Cerebellar nuclear complex (tissue), 1 donor: ENCODE measurements around the gene GSTM4.

Source experiments
- DNase-seq, 2 experiments: peaks; one replicate each; lab custom pipeline; 2025; lab: John Stamatoyannopoulos, UW

The GSTM4 gene

DNA sequence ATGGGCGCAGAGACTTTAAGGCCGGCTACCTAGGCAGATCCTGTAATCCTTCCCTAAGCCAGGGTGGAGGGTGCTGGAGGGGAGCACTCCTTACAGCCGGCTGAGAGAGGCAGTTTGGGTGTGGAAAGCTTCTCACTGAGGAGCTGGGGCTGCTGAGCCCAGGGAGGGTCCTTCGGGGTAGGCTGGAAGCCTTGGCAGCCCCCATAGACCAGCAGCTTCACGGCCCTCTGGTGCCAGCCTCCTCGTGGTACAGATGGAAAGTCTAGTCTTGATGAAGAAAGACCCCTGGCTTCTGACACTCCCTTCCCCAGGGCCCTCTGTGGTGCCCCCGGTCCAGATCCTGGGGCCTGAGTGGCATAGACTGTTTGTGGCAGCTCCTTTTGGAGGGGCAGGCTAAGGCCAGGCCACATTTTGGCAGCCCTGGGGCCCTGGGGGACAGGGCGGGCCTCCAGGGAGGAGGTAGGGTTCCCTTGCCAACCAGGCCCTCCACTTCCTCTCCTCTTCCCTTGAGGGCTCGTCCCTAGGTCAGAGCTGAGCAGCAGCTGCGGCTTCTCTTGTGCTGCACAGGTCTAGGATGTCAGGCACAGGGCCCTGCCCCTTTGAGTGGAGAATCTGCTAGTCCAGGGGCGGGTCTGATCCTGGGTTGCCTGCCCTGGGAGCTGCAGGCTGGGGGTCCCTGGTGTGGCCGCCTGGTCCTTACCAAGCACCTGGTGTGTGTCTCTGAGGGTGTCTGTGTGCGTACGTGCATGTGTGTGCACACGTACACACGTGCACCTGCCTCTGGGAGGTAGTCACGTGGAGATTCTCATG, 31.5 kb upstream of the GSTM4 start:
- no peak for DNase-seq

DNA sequence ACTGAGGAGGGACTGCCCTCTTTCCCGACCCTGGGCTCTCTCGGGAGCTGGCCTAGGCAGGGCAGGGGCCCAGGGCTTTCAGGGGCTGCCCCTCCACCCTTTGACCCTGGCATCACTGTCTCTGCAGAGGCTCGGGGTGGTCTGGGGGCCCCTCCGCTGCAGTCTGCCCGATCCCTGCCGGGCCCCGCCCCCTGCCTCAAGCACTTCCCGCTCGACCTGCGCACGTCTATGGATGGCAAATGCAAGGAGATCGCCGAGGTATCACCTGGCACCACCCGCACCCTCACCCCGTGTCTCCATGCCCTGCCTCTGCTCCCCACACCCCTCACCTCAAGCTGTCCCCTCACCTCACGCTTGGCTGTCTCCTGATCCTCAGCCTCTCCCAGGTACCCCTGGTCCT, 30.7 kb upstream of the GSTM4 start:
- DNase-seq: no peak

DNA sequence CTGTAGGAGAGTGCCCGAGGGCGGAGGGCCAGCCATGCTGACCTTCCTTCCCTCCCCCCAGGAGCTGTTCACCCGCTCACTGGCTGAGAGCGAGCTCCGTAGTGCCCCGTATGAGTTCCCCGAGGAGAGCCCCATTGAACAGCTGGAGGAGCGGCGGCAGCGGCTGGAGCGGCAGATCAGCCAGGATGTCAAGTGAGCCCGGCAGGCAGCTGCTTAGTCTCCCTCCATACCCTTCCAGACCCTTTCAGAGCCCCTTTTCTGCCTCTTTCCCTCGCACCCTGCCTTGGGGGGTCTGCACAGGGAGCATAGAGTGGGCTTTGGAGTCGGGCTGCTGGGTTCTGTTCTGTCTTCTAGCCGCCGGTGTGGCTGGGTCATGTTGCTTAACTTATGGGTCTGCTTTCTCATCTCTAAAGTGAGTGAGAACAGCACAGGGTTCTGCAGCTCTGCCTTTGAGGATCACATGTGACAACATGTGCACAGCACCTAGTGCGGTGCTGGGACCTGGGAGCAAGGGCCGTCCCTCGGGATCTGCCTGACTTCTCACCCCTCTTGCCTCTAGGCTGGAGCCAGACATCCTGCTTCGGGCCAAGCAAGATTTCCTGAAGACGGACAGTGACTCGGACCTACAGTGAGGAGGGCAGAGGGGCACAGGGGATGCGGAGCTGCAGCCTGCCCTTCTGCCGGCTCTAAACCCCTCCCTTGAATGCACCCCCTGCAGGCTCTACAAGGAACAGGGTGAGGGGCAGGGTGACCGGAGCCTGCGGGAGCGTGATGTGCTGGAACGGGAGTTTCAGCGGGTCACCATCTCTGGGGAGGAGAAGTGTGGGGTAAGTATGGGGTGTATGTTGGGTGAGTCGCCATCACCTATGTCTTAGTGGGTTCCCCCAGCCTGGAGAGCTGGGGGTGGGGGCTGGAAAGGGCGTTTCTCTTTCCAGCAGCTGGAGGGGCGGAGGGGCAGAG, 30.0 kb upstream of the GSTM4 start:
- no peak for DNase-seq

DNA sequence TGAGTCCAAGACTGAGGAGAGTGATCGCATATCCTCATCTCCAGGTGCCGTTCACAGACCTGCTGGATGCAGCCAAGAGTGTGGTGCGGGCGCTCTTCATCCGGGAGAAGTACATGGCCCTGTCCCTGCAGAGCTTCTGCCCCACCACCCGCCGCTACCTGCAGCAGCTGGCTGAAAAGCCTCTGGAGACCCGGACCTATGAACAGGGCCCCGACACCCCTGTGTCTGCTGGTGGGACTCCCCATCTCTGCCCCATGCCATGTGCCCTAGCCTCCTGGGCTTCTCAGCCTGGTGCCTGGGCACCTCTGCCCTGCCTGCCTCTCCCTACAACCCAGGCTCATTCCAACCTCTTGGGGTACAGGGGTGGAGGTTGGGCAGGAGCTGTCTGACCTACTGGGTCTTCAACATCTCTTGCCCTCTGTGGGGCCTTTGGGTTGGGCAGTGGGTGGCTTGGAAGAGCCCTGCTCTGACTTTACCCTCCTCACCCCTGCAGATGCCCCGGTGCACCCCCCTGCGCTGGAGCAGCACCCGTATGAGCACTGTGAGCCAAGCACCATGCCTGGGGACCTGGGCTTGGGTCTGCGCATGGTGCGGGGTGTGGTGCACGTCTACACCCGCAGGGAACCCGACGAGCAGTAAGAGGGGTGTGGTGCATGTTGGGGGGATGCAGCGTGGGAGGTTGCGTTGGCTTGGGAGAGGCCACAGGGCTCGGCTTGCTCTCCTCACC, 29.1 kb upstream of the GSTM4 start:
- DNase-seq: no peak

DNA sequence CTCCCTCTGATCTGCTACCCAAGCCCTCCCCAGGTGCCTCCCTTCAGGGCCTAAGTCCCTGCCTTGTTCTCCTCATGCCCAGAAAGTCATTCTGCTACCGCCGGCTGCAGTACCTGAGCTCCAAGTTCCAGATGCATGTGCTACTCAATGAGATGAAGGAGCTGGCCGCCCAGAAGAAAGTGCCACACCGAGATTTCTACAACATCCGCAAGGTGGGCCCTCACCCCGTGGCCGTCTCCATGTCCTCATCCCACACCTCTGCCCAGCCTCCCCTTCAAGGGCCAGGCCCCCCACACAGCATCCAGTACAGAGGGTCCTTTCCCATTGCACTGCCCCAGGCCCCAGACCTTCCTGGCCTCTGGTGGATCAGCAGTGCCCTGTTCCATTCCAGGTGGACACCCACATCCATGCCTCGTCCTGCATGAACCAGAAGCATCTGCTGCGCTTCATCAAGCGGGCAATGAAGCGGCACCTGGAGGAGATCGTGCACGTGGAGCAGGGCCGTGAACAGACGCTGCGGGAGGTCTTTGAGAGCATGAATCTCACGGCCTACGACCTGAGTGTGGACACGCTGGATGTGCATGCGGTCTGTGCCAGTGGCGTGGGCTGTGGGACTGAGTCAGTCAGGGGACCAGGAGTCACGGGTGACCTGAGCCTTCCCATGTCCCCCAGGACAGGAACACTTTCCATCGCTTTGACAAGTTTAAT, 28.1 kb upstream of the GSTM4 start:
- DNase-seq: no peak

DNA sequence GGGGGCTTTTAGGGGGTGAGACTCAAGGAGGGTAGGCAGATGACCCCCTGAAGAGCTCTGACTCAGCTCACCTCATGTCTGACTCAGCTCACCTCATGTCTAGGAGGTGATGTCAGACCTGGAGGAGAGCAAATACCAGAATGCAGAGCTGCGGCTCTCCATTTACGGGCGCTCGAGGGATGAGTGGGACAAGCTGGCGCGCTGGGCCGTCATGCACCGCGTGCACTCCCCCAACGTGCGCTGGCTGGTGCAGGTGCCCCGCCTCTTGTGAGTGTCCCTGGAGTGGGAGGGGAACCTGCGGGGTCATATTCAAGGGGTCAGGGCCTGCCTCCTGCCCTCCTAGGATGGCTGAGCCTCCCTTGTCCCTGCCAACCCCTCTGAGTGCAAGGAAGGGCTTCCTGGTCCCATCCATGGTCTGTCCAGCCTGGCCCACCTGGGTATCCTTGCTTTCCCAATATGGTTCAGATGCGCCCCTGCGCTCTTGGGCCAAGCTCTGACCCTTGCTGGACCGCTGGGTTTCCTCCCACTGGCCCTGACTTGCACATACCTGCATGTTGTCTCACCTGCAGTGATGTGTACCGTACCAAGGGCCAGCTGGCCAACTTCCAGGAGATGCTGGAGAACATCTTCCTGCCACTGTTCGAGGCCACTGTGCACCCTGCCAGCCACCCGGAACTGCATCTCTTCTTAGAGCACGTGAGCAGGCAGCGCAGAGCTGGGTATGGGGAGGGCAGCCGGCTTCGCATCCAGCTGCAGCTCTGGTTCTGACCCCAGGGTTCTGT, 27.2 kb upstream of the GSTM4 start:
- no peak for DNase-seq

DNA sequence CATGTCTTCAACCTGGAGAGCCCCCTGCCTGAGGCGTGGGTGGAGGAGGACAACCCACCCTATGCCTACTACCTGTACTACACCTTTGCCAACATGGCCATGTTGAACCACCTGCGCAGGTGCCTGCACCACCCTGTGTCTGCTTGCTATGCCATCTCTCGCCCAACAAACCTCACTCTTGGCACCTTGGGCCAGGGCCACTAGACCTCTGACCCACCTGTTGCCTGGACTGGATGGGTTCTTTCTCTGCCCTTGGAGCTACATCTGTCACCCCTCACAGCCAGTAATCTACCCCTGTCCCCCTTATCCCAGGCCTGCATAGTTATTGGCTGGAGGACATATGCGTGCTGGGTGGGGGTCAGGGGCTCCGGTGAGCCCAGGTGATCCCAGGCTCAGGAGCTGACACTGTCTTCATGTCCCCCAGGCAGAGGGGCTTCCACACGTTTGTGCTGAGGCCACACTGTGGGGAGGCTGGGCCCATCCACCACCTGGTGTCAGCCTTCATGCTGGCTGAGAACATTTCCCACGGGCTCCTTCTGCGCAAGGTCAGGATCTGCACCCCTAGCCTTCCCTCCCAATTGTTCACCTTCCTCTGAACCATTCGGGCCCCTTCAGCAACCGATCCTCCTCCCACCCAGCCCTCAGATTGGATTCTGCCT, 26.4 kb upstream of the GSTM4 start:
- DNase-seq: no peak

DNA sequence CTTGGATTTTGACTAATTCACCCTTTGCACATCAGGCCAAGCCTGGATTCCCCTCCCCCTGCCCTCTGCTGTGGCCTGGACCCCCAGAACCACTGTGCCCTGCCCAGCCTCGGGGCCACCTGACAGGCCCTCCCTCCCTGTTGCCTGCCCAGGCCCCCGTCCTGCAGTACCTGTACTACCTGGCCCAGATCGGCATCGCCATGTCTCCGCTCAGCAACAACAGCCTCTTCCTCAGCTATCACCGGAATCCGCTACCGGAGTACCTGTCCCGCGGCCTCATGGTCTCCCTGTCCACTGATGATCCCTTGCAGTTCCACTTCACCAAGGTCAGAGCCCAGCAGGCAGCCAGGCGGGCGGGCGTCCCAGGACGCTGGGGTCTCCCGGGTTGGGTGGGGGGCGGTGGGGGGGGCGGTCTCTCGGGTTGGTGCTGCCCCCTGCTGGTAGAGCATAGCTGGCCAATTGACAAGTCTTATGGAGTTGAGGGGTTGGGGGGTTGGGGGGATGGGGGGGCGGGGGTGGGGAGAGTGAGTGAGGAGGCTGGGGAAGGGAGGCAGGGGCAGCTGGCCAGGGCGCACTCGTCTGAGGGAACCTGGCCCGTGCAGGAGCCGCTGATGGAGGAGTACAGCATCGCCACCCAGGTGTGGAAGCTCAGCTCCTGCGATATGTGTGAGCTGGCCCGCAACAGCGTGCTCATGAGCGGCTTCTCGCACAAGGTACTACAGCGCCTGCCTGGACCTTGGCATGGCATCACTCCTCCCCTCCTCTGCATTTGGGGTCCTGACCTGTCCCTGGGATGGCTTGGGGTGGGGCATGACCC, 25.6 kb upstream of the GSTM4 start:
- DNase-seq: no peak

DNA sequence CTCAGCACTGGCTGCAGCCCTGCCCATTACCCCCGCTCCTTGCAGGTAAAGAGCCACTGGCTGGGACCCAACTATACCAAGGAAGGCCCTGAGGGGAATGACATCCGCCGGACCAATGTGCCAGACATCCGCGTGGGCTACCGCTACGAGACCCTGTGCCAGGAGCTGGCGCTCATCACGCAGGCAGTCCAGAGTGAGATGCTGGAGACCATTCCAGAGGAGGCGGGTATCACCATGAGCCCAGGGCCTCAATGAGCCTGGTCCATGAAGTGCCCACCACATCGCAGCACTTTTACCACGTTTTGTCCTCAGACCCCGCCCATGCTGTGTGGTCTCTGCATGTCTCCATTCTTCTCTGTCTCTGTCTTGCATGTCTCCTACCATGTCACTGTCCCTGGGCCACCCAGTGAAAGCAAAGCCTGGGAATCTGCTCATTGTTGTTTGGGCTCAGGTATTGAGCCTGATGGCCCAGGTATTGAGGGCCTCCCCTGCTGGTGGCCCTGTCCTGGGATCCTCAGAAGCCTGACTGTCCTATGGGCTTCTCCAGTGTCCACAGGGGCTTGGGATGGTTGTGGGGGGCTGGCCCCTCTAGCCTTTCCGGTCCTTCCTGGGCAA, 24.9 kb upstream of the GSTM4 start:
- DNase-seq: no peak

DNA sequence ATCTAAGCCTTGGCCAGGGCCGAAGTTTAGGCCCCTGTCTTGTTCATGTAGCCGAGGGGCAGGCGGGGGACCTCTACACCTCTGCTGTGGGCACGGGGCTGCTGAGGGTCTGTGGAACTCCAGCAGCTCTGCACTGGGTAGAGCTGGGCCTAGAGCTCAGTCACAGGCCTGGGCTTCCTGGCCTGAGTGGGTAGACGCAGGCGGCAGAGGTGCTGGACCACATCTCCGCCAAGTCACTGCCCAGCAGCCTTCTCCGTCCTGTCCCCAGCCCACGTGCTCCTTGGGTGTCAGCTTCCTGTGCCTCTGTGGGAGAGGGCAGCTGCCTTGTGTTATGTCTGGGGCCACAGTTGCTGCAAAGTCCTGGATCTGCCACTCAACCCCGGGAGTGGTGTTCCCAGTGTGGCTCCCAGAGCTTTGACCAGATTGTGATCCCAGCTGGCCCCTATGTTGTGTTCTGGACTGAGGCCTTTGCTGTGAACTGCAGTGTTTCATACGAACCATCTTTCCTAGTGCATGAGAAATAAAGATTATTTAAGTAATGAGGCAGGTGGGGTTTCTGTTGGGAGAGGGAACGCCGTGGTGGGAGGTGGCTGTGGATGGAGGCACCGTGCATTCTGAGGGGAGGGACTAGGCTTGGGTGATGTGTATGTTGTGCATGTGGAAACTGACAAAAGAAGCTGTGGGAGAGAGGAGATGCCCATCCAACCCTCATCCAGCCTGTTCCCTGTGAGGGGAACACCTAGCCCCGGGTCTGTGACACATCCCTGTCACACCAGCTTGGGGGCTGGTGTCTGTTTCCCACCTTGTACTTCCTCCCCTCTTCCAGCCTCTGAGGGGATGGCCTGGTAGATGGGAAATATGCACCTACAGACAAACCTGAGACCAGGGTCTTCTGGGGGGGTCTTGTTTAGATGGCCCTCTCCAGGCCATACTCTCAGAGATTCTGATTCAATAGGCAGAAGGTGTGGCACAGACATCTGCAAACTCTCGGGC, 24.1 kb upstream of the GSTM4 start:
- no peak for DNase-seq

DNA sequence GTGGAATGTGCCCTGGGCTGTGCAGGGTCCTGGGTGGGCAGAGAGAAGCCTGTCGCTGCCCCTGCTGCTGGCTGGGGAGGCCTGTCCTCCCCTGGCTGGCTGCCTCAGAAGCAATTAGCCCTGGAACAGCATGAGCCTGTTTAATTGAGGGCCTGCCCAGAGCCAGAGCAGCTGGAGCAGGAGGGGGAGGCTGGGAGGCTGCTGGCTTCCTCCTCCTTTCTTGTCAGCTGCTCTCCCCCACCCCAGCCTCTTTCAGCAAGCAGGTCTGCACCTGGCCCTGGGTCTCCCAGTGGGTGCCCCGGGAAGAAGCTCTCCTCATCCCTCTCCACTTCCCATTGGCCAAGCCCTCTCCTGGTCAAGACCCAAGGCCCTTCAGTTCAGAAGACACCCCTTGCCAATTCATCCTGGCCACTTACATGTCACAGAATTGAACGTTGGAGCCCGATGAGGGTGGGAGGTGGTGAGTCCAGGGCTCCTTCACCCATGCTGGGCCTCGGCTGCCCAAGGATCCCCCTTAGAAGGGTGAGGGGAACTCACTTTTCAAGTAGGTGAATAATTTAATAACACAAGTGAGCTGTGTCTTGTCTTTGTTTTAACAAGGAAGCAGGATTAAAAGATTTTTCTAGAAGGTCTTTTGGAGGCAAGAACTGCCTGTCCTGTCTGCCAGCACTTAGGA, 23.1 kb upstream of the GSTM4 start:
- DNase-seq: no peak

DNA sequence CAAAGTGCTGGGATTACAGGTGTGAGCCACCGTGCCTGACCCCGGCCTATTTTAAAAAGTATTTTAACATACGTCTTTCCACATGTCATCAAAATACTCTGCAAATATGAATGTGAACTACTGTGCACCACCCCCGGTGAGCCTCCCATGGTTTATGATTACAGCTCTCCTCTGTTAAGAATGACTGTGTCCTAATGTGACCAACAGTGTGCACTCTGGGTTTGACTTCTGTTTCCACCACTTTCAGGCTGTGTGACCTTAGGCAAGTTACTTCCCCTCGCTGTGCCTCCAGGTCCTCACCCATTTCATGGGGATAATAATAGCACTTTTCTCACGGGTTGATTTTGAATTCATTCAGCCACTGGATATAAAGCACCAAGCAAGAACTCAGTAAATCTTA, 21.6 kb upstream of the GSTM4 start:
- DNase-seq: no peak

DNA sequence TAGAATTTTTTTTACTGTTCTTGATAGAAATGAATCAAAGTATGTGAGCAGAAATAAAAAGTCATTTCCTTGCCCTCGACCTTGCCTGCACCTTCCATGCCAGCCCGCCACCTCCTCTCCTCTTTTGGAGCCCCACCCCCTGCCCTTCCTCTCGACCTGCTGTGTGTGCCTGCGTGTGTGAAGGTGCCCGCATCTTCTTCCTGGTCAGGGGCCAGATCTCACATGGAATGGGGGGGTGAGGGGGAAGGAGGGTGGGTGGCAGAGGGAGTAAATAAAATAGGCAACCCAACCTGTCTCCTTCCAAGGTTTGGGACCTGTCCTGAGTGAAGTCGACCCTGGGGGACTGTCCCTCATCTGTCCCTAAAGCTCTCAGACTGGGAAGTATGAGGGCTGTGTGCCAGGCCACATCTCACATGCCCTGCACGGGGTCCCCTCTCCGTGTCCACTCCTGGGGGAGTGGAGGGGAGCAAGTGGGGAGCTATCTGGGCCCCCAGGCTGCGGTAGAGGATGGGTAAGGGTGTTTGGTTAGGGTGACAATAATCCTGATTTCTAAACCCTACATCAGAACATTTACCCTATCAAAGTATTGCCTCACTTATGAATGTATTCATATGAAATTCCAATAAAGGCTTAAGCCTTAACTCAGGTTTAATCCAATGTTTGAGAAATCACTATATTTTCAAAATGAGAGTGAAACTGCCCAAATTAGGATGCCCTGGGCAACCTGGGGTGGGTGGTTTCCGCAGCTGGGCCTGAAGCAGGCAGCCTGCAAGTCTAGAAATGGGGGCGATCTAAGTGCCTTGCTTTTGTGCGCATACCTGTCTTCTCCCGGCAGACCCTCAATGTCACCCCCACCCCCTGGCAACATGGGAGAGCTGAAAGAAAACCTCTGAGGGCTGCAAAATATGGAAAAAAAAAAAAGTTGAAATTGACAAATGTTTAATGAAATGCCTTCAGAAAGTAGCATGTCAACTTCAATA, 20.8 kb upstream of the GSTM4 start:
- DNase-seq: no peak

DNA sequence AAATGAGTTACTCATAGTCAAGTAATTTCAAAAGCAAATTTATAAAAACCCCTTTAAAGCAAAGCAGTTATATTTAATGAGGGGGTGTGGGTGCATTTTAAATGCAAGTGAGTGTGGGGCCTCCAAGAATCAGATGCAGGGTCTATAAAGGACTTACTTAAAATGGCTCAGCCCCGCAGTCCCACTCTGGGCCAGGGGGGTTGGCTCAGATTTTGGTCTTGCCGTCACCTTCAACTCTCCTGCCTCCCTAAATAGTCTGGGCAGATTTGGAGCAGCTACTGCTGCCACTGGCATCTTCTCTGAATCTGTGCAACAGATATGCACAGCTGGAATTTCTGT, 20.1 kb upstream of the GSTM4 start:
- no peak for DNase-seq

DNA sequence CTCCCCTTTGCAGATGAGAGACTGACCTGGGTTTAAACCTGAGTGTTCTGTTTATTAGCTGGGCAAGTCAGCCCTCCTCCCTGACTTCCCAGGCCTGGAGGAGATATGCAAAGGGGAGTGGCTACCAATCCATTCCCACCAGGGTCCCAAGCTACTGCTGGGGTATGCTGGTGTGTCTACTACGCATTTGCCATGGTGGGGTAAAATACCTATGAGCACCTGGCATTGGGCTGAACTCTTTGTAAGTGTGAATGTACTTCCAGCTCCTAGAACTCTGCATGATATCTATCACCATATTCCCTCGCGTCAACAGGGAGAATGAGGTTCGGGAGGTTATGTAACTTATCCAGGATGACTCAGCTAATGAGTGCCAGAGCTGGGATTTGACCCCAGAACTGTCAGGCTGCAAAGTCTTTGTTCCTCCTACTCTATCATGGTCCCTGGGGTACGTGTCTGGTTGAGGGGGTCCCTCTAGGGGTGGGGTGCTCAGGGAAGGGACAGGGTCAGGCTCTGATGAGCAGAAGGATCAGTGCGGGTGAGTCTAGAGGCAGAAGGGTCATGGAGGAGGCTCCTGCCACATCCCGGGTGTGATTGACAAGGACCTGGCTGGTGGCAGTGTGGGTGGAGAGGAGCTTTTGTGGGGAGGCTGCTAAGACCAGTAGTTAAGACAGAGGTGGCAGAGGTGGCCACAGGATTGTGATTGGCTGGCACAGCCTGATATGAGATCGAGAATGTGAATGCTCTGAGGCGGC, 19.5 kb upstream of the GSTM4 start:
- DNase-seq: no peak
